Keratinocyte (primary cell): Measurements from ENCODE around the gene FCER2.

Experiments used
- EZH2 ChIP-seq: IDR thresholded peaks from one replicate; pipeline ENCODE4 v1.6.1; 2012; ENCODE audit warnings: inconsistent platforms, mild to moderate bottlenecking, low read length, moderate library complexity
- TF ChIP-seq, protein P1 (sequence below), 3 experiments: IDR thresholded peaks in 1 of 3; conservative IDR thresholded peaks in 1 of 3; optimal IDR thresholded peaks in 1 of 3; 2 replicates in 2 of 3; 3 replicates in 1 of 3; pipeline versions ENCODE3 to v1.5.1; 2011; ENCODE audit warnings: low read length in 3 of 3, mild to moderate bottlenecking in 3 of 3, moderate library complexity in 2 of 3, control low read depth in 1 of 3, inconsistent platforms in 1 of 3; ENCODE audit not compliant: insufficient read depth in 2 of 3; ENCODE audit errors: extremely low read depth in 1 of 3

DNA sequence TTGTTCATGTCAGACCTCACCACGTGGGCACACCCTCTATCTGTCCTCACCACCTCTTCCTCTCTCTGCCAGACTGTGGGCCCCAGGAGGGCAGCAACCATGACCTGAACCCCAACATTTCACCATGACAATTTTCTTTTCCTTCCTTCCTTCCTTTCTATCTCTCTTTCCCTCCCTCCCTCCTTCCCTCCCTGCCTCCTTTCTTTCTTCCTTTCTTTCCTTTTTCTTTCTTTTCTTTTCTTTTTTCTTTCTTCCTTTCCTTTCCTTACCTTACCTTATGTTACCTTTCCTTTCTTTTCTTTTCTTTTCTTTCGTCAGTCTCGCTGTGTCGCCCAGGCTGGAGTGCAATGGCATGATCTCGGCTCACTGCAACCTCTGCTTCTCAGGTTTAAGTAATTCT is 8.7 kb upstream of the FCER2 start:
- TF ChIP-seq, protein P1, sequence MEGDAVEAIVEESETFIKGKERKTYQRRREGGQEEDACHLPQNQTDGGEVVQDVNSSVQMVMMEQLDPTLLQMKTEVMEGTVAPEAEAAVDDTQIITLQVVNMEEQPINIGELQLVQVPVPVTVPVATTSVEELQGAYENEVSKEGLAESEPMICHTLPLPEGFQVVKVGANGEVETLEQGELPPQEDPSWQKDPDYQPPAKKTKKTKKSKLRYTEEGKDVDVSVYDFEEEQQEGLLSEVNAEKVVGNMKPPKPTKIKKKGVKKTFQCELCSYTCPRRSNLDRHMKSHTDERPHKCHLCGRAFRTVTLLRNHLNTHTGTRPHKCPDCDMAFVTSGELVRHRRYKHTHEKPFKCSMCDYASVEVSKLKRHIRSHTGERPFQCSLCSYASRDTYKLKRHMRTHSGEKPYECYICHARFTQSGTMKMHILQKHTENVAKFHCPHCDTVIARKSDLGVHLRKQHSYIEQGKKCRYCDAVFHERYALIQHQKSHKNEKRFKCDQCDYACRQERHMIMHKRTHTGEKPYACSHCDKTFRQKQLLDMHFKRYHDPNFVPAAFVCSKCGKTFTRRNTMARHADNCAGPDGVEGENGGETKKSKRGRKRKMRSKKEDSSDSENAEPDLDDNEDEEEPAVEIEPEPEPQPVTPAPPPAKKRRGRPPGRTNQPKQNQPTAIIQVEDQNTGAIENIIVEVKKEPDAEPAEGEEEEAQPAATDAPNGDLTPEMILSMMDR (optimal IDR thresholded peaks at IDR 0.05 in 1 of 3, IDR thresholded peaks at IDR 0.05 in 1 of 3, conservative IDR thresholded peaks at IDR 0.05 in 1 of 3; ENCODE audit: extremely low read depth in 1 of 3, insufficient read depth in 2 of 3, low read length in 3 of 3) = no peak
- TF ChIP-seq EZH2 = no peak
